Natural killer cell (primary cell): Measurements from ENCODE around the gene MCTP1. TPM values are rescaled to one million over a fixed set of nuclear protein-coding genes. Genes with fewer than 3 reads are reported as not detected.

Experiments
- ATAC-seq, 3 donors: fragments of 150-1000 bp in 2 of 3; fragments of 200-7000 bp in 1 of 3; cut with Tn5 transposase; 1 replicate in 1 of 3; 2 replicates in 2 of 3; pipeline ENCODE4 v1.10.0; 2021; ENCODE audit warnings: mild to moderate bottlenecking in 2 of 3, moderate library complexity in 2 of 3
- DNase-seq, 2 donors: peaks; one replicate each; pipeline versions ENCODE4 v3.0.0 to v3.0.0-alpha.2; 2013 to 2021; ENCODE audit warnings: mixed read lengths in 1 of 2
- H3K27ac ChIP-seq: one replicate; pipeline ENCODE4 v1.5.1; 2013; ENCODE audit warnings: mild to moderate bottlenecking, low read length
- H3K27me3 ChIP-seq: one replicate; pipeline ENCODE4 v1.6.1; 2013; ENCODE audit warnings: low read length; ENCODE audit not compliant: control insufficient read depth, insufficient read depth
- H3K36me3 ChIP-seq: one replicate; pipeline ENCODE4 v1.6.1; 2013; ENCODE audit warnings: low read length; ENCODE audit not compliant: control insufficient read depth, insufficient read depth
- H3K4me1 ChIP-seq: one replicate; pipeline ENCODE4 v1.6.1; 2013; ENCODE audit warnings: low read length; ENCODE audit not compliant: control insufficient read depth, insufficient read depth
- H3K4me3 ChIP-seq: one replicate; pipeline ENCODE4 v1.5.1; 2013; ENCODE audit warnings: low read length
- H3K9me3 ChIP-seq: one replicate; pipeline ENCODE4 v1.6.1; 2013; ENCODE audit warnings: low read length; ENCODE audit not compliant: control insufficient read depth, insufficient read depth
- H3K27ac Mint-ChIP-seq, 2 donors: one replicate each; pipeline ENCODE4 v1.8.0; 2022; ENCODE audit warnings: mild to moderate bottlenecking in 2 of 2, mixed read lengths in 2 of 2, moderate library complexity in 1 of 2
- H3K27me3 Mint-ChIP-seq, 2 donors: one replicate each; pipeline ENCODE4 v1.8.0; 2022; ENCODE audit warnings: low read depth in 2 of 2, mixed read lengths in 2 of 2
- H3K36me3 Mint-ChIP-seq: one replicate; pipeline ENCODE4 v1.8.0; 2022; ENCODE audit warnings: mixed read lengths
- H3K4me1 Mint-ChIP-seq, 2 donors: one replicate each; pipeline ENCODE4 v1.8.0; 2022; ENCODE audit warnings: mixed read lengths in 2 of 2
- H3K4me3 Mint-ChIP-seq: one replicate; pipeline ENCODE4 v1.8.0; 2022; ENCODE audit warnings: mild to moderate bottlenecking, moderate library complexity, mixed read lengths
- H3K9me3 Mint-ChIP-seq, 2 donors: one replicate each; pipeline ENCODE4 v1.8.0; 2022; ENCODE audit warnings: mixed read lengths in 2 of 2
- CTCF ChIP-seq: fragments of 200-600 bp; IDR thresholded peaks from one replicate; pipeline ENCODE4 v1.8.0; 2022; ENCODE audit warnings: antibody characterized with exemption
- WGBS: methylation state at CpG from one replicate; pipeline ENCODE4 v1.1.7; 2013; ENCODE audit warnings: missing lambda C conversion rate; ENCODE audit not compliant: insufficient coverage; 5-methylcytosine and 5-hydroxymethylcytosine counted together
- intact Hi-C: fragments of 100-400 bp; cut with micrococcal nuclease; formaldehyde crosslinking; loops from one replicate; pipeline ENCODE4 v1.14.2; 2022
- total RNA-seq, 4 donors: library from RNA; stranded (reverse); fragments of 120-200 nt in 1 of 4; gene quantifications; one replicate each; pipeline versions ENCODE4 v1.2.3 to v1.2.4, GENCODE V29; 2013 to 2022

The MCTP1 gene
- total RNA-seq, 3 donors from 2014 or later (not counting 1 experiment from before 2014, with no cell fraction given): 4.7 to 15.1 (median 9.8) TPM

GRCh38 chr5:95162231-95162992, 122.5 kb downstream of the MCTP1 start:
- ATAC-seq (no peak), DNase-seq (no peak)
- Histone ChIP-seq H3K27ac (no peak overlapping the region), H3K4me3 (no peak overlapping the region), H3K27me3 (no peaks in the 10 kb centered on the region), H3K36me3 (no peaks in the 10 kb centered on the region), H3K4me1 (no peaks in the 10 kb centered on the region), H3K9me3 (no peaks in the 10 kb centered on the region)
- Mint-ChIP-seq H3K4me1 (peaks cover 0 to 12% of the 10 kb centered on the region in 2 donors), H3K36me3 (no peaks in the 10 kb centered on the region), H3K27ac (no peak overlapping the region), H3K27me3 (no peaks in the 10 kb centered on the region), H3K4me3 (no peak overlapping the region), H3K9me3 (no peaks in the 10 kb centered on the region)
- intact Hi-C loops: no loop called here
- TF ChIP-seq CTCF: no peak

- DNase-seq (no peak), ATAC-seq (no peak)
- Histone ChIP-seq H3K27ac (no peak overlapping the region), H3K36me3 (no peaks in the 10 kb centered on the region), H3K4me3 (no peak overlapping the region), H3K27me3 (no peaks in the 10 kb centered on the region), H3K4me1 (no peaks in the 10 kb centered on the region), H3K9me3 (no peaks in the 10 kb centered on the region)
- H3K36me3 Mint-ChIP-seq: no peaks in the 10 kb centered on the region
- no peaks in the 10 kb centered on the region for H3K27me3 Mint-ChIP-seq
- no peaks in the 10 kb centered on the region for H3K9me3 Mint-ChIP-seq
- no peak overlapping the region for H3K4me3 Mint-ChIP-seq
- intact Hi-C loops: no loop called here
- TF ChIP-seq CTCF: no peak
- H3K4me1 Mint-ChIP-seq: peaks cover 0 to 12% of the 10 kb centered on the region in 2 donors
- no peak overlapping the region for H3K27ac Mint-ChIP-seq
- 67% methylated on average over 1 of the region's 1 CpG for WGBS
These were observed 125.3 kb downstream of the MCTP1 start for GRCh38 chr5:95159603-95160002.

GRCh38 chr5:95155888-95156287, 129.0 kb downstream of the MCTP1 start:
- no peak for TF ChIP-seq CTCF
- no peaks in the 10 kb centered on the region for H3K36me3 ChIP-seq
- Mint-ChIP-seq H3K4me1 (no peaks in the 10 kb centered on the region), H3K27ac (no peak overlapping the region), H3K9me3 (no peaks in the 10 kb centered on the region), H3K4me3 (no peak overlapping the region), H3K36me3 (no peaks in the 10 kb centered on the region), H3K27me3 (no peaks in the 10 kb centered on the region)
- 90% methylated on average over 2 of the region's 2 CpGs for WGBS
- ATAC-seq (no peak), DNase-seq (no peak)
- no peaks in the 10 kb centered on the region for H3K9me3 ChIP-seq
- H3K27ac ChIP-seq: no peak overlapping the region
- intact Hi-C loops: no loop called here
- H3K4me3 ChIP-seq: no peak overlapping the region
- no peaks in the 10 kb centered on the region for H3K4me1 ChIP-seq
- H3K27me3 ChIP-seq: no peaks in the 10 kb centered on the region

DNA sequence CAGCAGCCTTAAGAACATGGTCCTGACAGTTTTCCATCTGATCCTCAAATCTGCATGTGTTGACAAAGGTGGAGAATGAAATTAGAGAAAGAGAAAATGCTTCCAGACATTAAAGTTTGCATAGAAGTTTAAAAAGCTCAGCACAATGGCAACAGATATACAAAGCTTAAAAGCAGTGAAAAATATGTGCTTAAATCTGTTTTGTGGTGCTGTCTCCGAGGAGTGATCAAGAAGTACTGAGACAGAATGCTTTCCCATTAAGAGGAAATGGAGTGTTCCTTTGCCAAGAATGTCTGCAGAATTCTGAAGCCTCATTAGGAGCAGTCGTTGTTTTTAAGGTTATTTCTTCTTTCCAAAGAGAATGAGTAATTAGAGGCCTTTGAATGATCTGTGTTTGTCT, 131.4 kb downstream of the MCTP1 start:
- H3K9me3 Mint-ChIP-seq: peaks cover under 1 to 2% of the 10 kb centered on the region in 2 donors
- DNase-seq (no peak), ATAC-seq (no peak)
- Histone ChIP-seq H3K9me3 (peaks cover 7% of the 10 kb centered on the region), H3K27me3 (no peaks in the 10 kb centered on the region), H3K27ac (no peak overlapping the region), H3K36me3 (no peaks in the 10 kb centered on the region), H3K4me1 (no peaks in the 10 kb centered on the region), H3K4me3 (no peak overlapping the region)
- H3K27ac Mint-ChIP-seq: no peak overlapping the region
- H3K36me3 Mint-ChIP-seq: no peaks in the 10 kb centered on the region
- intact Hi-C loops: no loop called here
- H3K4me1 Mint-ChIP-seq: no peaks in the 10 kb centered on the region
- WGBS: 56% methylated on average over 1 of the region's 2 CpGs
- no peak for TF ChIP-seq CTCF
- H3K4me3 Mint-ChIP-seq: no peak overlapping the region
- no peaks in the 10 kb centered on the region for H3K27me3 Mint-ChIP-seq
